GM18909 (cell line): Measurements from ENCODE around the gene KCNQ5.

Experiments used
- ATAC-seq: cut with Tn5 transposase; IDR thresholded peaks from one replicate; pipeline ENCODE4 v1.9.1; 2021; ENCODE audit warnings: mild to moderate bottlenecking; ENCODE audit not compliant: unreplicated experiment, poor library complexity

KCNQ5 gene

DNA sequence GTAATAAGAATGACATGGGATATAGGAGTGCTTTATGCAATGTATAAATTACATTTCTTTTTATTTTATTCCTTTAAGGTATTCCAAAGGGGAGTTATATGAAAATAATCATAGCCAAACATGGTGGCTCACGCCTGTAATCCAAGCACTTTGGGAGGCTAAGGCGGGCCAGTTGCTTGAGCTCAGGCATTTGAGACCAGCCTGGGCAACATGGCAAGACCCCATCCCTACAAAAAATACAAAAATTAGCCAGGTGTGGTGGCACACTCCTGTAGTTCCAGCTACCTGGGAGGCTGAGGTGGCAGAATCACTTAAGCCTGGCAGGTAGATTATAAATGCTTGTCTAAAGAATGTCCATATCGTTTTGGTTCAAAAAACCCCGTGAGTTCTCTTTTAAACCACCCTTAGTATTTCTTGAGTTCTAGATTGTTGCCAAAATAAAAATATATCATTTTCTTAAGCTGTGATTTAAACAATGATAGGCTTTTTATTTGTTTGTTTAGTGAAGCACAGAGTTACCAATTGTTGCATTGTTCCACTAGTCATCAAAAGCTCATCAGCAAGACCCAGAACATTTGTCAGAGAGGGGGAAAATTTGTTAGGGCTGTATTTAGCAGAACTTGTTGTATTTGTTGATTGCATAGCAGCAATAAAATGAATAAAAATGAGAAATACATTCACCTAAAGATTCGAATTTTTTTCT is 457.2 kb downstream of the KCNQ5 start:
- no peak for ATAC-seq

DNA sequence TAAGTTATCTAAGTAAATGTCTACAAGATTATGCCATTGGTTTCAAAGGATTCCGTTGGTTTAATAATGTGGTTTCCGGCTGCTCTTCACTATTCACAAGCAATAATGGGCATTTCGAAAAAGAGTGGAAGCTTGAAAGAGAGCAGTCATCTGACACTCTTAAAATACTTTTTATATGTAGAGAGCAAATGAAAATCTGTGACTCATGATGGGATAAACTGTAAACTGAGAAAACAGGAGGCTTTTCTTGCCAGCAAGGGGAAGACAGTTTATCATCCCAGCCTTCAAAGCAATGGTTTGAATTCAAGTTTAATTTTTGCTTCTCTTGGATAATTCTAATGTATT is 457.7 kb downstream of the KCNQ5 start:
- ATAC-seq: no peak

DNA sequence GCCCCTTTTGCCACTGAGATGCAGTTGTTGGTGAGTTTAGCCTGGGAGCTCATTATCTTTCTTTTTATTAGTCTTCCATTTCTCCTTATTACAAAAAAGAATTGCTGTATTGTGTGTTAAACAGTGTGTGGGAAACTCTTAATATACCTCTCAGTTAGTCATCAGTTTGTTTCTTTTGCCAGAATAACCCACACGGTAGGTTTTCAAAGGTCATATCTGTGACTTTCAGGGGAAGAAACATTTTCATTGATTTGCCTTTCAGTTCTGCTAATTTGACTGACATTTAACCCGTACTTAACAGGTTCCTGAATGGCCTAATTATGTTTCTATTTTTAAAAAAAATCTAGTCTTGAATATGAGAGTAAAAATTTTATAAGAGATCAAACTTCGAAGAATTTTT is 458.1 kb downstream of the KCNQ5 start:
- no peak for ATAC-seq

DNA sequence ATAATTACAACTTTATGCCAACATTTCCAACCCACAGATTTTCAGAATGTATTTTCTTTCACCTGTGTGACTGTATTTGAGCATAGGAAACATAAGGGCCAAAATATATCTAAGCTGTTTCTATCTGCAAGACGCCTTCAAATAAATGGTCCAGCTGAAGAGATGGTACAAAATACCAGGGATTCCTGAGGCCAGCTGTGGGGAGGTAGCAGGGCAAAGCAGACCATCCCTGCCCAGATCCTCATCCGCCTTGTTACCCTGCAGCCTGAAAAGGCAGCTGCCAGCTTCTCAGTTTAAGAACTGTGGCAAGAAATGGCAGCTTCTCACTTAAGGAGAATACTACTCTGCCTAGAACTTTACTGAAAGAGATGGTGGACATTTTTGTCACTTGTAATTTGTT is 460.1 kb downstream of the KCNQ5 start:
- ATAC-seq: no peak

DNA sequence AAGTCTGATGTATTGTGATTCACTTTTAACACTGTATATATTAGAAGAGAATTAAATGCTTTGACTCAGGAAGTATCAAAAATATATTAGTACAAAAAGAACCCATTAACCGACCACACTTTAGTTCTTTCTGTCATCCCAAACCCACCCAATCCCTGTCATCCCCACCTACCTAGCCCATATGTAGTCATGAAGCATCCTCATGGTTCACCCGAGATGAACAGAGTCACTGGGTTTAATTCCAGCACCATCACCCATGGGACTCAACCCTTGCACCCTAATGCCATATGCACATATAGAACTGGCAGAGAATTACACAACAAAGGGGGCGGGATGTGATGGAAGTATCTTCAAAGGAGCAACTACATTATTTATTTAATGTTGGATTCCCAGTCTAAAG is 462.0 kb downstream of the KCNQ5 start:
- ATAC-seq: no peak

DNA sequence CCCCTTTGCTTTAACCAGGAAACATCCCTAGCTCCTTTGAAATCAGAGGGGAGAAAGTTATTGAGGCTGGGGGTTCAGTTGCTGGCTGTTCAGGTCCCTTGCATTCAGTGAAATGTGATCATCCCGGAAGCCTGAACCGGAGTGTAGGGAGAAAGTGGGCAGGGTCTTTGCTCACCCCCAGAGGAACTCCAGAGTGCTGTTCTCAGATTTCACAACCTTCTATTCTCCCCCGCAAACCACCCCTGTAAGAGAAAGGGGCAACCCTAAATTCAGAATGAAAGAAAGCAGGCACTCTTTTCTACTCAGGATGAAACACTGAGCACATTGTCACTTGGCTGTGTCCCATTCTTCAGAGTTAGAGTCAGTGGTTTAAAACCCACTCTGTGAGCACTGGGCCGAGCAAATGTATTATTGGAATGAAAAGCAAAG is 463.6 kb downstream of the KCNQ5 start:
- peak; percentile 54 for ATAC-seq

DNA sequence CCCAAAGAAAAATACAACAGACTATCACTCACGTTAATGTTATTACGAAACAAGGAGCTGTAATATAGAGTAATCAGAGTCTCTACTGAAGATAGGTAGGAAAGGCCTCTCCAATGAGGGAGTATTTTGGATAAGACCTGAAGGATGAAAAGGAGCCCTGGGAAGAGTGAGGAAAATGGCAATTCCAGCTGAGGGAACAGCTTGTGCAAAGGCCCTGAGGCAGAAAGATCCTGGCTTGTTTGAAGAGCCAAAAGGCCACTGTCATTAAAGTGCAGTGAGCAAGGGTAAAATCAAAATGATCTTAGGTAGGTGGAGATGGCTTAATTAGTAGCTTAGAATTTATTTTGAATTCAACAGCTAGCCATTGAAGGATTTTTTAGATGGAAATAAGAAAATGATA is 464.9 kb downstream of the KCNQ5 start:
- no peak for ATAC-seq

DNA sequence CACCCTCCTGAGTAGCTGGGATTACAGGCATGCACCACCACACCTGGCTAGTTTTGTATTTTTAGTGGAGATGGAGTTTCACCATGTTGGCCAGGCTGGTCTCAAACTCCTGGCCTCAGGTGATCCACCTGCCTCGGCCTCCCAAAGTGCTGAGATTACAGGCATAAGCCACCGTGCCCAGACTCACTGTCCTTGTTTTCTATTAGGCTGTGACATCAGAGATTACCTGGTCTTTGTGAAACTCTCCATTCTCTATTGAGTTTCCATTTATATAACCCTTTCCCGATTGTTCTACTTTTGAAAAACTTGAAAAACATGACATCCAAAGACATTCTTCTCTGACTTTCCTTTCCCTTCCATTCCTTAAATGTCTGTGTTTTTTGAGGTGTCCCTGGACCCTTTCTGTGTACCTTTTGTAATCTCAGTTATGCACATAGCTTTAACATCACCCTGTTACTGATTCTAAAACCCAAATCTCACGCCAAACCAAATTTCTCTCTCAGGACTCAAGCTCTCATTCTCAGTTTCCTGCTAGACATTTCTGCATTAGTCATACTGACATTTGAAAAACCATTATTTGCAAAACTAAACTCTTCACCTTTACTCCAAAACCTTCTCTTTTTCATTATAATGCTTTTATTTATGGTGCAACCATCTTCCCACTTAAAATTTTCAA is 466.4 kb downstream of the KCNQ5 start:
- ATAC-seq: peak; percentile 80

DNA sequence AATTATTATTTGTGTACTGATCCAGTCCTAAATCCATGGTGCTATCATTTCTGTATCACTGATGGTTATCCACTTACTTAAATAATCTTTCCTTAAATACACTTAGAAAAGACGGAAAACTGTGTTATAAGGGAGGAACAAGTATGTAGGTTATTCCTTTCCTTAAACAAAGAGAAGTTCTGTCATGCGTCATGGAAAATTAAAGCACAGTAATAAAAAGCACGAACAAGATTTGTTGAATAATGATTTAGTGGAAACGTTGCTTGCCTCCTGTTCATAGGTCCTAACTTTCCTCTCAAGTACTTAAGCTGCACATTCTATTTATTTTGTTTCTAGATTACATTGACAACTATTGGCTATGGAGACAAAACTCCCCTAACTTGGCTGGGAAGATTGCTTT is 483.1 kb downstream of the KCNQ5 start:
- no peak for ATAC-seq

DNA sequence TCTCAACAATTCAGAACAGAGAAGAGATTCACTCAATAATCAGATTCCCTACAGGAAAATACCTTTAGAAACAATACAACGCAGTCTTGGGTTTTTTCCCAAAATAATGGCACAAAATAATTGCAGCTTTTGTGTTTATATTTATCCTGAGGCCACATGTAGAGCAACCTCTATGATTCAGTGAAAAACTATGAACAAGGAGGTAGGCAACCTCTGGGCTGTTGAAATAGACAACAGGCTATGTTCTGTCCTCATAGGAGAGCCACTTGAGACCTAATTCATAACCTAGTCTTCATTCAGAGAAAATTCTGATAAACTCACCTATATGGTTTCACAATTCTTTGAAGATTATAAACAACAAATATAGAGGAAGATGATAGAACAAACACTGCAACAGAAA is 485.2 kb downstream of the KCNQ5 start:
- ATAC-seq: no peak

DNA sequence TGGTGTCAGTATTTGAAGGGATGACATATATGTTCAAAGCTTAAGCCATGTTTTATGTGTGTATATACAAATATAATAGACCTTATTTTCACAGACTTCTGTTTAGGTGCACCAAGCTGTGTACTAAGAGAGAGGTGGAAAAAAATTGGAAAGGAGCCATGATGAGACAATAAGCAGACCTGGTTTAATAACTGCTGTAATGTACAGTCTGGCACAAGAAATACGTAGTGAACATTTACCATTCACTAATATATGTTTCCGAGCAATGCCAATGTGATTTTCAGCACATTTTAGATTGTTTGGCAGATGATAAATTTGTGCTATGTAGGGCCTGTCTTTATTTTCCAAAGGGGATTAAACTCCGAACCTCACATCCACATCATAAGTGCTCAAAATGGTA is 487.1 kb downstream of the KCNQ5 start:
- ATAC-seq: no peak

DNA sequence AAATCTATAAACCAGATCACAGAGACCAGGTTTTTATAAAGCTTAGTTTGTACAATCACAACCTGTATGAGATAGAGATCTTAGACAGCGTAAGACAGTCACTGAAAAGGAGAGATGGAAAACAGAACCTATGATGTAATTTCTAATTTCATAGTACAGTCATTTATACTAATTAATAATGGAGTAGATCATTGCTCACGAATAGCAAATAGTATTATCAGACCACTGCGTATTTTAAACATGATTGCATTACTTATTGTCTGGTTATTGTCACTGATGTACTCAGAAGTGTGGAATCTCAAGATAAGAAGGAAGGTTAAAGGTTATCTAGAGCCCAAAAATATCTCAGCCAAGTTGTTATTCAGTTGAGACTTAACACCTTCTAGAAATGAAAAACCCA is 487.8 kb downstream of the KCNQ5 start:
- no peak for ATAC-seq

DNA sequence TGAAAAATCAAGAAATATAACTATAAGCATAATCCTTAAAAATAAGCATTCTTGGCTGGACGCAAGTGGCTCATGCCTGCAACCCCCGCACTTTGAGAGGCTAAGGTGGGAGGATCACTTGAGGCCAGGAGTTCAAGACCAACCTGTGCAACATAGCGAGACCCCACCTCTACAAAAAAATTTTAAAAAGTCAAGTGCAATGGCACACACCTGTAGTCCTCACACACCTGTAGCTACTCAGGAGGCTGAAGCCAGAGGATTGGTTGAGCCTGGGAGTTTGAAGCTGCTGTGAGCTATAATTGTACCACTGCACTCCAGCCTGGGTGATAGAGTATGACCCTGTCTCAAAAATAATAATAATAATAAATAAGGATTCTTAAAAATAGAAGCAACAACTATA is 494.5 kb downstream of the KCNQ5 start:
- no peak for ATAC-seq

DNA sequence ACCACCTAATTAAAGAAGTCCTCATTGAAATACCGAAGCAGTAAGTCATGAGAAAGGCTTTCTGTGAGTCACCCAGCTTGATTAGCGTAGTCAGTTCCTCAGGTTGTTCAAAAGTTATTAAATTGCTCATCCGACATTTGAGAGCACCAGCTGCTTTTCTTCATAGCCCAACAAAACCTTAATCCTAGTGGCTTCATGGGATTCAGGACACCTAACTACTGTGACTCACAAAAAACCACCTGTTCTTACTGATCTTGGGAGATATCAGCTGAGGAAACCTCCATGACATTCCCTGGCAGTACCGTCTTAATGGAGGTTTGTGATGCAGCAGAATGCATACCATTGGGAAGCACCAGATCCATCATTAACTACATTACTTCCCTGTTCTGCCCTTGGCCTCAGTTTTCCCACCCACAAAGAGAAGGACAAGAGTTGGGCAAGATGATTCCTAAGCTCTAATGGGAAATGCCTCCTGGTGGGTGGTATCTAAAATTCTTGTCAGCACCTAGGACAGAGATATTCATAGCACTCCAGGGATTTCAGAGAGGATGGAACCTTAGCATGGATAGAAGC is 499.6 kb downstream of the KCNQ5 start:
- ATAC-seq: no peak

DNA sequence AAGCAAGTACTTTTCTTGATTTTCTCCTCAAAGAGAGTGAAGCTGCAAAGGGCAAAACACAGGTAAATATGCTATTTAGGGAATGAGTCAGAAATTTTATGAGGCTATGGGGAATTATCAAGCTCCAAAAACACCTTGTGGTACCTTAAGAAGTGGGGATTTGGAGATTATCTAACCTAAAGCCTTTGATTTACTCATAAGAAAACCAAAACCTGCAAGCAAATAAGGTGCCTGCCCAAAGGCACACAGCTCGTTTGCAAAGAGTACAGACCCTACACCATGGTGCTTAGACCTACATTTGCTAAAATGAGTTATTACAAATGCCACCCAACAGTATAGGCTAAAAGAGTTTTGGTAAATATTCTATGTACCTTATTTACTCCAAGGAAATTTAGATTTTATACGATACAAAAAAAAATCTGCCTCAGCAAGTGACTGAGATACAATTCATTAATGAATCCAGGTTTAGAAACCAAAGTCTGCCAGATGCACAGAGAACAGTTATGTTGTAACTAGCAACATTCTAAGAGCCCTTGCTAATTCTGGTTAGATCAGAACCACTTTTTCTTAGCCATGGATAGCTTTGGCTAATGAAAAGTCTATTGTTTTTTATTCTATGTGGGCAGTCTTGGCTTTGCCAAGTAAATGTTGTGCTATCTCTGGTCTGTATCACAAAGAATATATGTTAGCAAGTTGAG is 501.9 kb downstream of the KCNQ5 start:
- peak; percentile 69 for ATAC-seq

DNA sequence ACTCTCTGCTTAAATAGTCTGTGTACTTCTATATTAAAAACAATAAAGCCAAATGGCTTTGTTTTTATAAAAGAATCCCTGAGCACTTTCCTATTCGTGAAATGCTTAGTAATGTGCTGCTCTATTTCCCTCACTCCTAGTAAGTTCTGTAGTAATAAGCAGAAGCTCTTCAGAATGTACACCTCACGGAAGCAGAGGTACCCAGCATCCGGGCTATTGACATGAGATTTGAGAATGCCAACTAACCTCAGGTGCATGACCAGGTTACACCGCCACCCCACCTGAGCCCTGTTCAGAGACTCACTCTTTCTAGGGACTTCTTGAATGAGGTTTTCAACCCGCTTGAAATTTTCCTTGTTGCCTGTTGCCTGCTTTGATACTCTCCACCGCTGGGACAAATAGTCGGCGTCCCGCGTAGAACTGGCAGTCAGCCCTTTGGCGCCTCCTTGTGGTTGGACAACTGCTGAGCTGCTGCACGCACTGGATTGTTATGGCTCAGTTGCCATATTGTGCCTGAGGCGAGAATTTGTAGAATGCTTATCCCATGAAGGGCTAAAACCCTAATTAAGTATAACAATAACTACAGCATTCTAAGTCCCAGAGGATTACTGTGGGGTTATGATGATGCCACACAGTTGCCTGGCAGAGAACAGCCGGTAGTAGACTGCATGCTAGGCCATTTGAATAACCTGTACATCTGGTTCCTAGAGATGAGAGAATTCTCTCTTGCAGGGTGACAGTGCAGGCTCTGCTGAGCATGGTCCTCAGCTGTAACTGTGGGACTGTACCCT is 508.0 kb downstream of the KCNQ5 start:
- ATAC-seq: peak; percentile 95

DNA sequence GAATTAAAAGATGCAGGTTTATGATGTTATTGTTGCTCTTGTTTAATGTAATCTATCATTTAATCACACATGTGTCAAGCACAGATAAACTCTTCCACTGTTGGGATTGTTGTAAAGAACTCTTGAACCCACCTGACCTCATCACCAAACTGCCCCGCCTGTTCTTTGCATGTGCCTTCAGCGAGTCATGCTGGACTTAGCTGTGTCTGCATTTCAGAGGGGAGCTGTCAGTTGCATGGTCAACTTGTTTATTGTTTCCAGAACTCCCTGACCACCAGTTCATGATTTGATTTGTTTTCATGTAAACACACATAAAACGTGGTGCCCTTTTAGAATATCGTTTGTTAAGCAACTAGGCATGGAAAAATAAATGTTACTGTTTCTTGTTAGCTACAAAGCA is 509.8 kb downstream of the KCNQ5 start:
- no peak for ATAC-seq

DNA sequence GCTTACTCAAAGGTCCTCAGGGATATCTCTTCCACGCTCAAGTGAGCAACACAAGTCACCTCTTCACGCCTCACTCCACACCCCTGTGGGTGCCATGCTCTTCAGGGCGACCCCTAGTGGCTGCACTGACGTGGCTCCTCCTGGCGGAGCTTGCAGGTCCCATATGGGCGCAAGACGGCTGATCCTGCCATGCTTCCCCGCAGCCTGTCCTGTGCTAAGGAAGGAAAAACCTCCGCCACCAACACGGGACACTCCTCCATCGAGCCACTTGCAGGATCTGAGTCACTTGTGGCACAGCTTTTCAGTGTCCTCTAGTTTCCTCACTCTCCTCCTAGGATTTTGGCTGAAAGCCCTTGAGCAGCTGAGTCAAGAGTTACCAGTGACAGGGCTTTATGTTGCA is 512.7 kb downstream of the KCNQ5 start:
- no peak for ATAC-seq

DNA sequence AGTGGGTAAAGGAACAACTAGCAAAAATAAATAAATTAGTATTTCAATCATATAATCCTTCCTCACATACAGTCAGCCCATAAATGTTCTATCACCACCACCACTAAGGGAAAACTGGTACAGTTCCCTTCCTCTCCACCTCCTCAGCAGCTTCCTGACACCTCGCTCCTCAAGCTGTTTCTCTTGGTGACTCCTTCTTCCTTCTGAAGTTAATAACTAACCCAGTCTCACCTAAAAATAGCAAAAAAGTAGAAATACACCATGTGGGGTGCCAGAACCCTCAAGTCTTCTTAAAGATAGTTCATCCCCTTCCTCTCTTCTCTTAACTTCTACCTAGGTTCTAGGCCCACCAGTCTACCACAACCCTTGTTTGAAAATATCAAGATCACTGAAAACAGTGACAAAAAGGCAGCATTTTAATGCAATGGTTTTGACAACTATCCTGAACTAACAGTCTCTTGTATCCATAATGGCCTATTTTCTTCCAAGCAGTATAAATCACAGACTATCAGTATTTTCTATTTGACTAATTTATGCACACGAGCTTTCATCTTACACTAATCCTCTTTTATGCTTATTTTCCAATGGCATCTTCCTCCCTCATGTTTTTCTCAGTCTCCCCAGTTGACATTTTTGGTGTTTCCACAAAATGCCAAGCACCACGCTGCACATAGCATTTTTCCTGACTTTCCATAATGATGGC is 518.0 kb downstream of the KCNQ5 start:
- ATAC-seq: peak; percentile 89

DNA sequence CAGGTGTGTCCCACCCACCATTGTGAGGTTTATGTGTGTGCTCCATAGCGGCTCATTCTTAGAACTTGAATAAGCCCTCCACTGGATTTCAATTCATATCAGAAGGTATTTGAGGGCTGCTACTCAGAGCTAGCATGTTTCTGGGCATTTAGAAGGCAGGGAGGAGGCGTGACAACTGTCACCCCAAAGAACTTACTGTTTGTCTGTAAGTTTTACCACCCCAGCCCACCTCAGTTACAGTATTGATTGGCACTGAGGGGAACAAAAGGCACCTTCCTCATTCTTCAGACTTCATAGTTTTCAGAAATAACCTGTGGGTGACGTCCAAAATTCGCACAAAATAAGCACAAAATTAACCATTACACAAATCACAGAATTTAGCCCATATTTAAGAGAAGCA is 521.7 kb downstream of the KCNQ5 start:
- ATAC-seq: no peak
